Subcutaneous abdominal adipose tissue (tissue), 5 donors: Measurements from ENCODE around the gene PRPF6.

Experiments
- H3K27ac ChIP-seq: one replicate; pipeline ENCODE4 v1.7.0; 2013; ENCODE audit warnings: low read depth, mild to moderate bottlenecking, inconsistent platforms, low read length, moderate library complexity
- H3K27me3 ChIP-seq, 5 donors: one replicate each; pipeline ENCODE4 v1.7.0; 2013; ENCODE audit warnings: low read length in 5 of 5, inconsistent platforms in 1 of 5; ENCODE audit not compliant: control insufficient read depth in 5 of 5, insufficient read depth in 4 of 5
- H3K36me3 ChIP-seq, 5 donors: one replicate each; pipeline ENCODE4 v1.7.0; 2013; ENCODE audit warnings: low read length in 5 of 5; ENCODE audit not compliant: control insufficient read depth in 5 of 5, insufficient read depth in 5 of 5
- H3K4me1 ChIP-seq, 5 donors: one replicate each; pipeline ENCODE4 v1.7.0; 2013; ENCODE audit warnings: low read length in 5 of 5, mild to moderate bottlenecking in 3 of 5, moderate library complexity in 1 of 5; ENCODE audit not compliant: control insufficient read depth in 5 of 5, insufficient read depth in 5 of 5
- H3K4me3 ChIP-seq, 5 donors: one replicate each; pipeline ENCODE4 v1.7.0; 2013; ENCODE audit warnings: low read length in 5 of 5, low read depth in 1 of 5
- H3K9ac ChIP-seq, 5 donors: one replicate each; pipeline ENCODE4 v1.7.0; 2013; ENCODE audit warnings: low read length in 5 of 5, mild to moderate bottlenecking in 4 of 5, moderate library complexity in 3 of 5
- H3K9me3 ChIP-seq, 5 donors: one replicate each; pipeline ENCODE4 v1.7.0; 2013; ENCODE audit warnings: low read length in 5 of 5; ENCODE audit not compliant: control insufficient read depth in 5 of 5
- donor health status: healthy.
- donor health status: healthy.
- donor health status: healthy.
- donor health status: healthy.
- donor health status: healthy.

The PRPF6 gene

GRCh38 chr20:63982937-63983336 lies 2.0 kb downstream of the PRPF6 start:
- Histone ChIP-seq H3K9ac (peak overlapping the region in 1 of 5 donors; percentile 40), H3K9me3 (no peaks in the 10 kb centered on the region), H3K4me3 (no peak overlapping the region), H3K4me1 (peaks cover 6 to 40% (median 37%) of the 10 kb centered on the region in 5 donors), H3K27ac (no peak overlapping the region), H3K36me3 (peaks cover 10 to 52% (median 35%) of the 10 kb centered on the region in 5 donors), H3K27me3 (no peaks in the 10 kb centered on the region)

GRCh38 chr20:64000906-64001305 lies 20.0 kb downstream of the PRPF6 start:
- Histone ChIP-seq H3K4me1 (peaks cover 0 to 2% (median 0%) of the 10 kb centered on the region in 5 donors), H3K27me3 (no peaks in the 10 kb centered on the region), H3K4me3 (no peak overlapping the region), H3K9me3 (no peaks in the 10 kb centered on the region), H3K27ac (no peak overlapping the region), H3K36me3 (peaks cover 0 to 92% (median 78%) of the 10 kb centered on the region in 5 donors), H3K9ac (no peak overlapping the region)

- Histone ChIP-seq H3K9ac (no peak overlapping the region), H3K4me1 (peaks cover 0 to 4% (median 0%) of the 10 kb centered on the region in 5 donors), H3K27ac (no peak overlapping the region), H3K4me3 (no peak overlapping the region), H3K9me3 (no peaks in the 10 kb centered on the region), H3K36me3 (peaks cover 0 to 90% (median 74%) of the 10 kb centered on the region in 5 donors), H3K27me3 (no peaks in the 10 kb centered on the region)
Measured at GRCh38 chr20:64001607-64002011, 20.7 kb downstream of the PRPF6 start.

GRCh38 chr20:64003960-64004725 lies 23.2 kb downstream of the PRPF6 start:
- H3K4me1 ChIP-seq = peaks cover 0 to 4% (median 0%) of the 10 kb centered on the region in 5 donors
- peaks cover 3 to 87% (median 70%) of the 10 kb centered on the region in 5 donors for H3K36me3 ChIP-seq
- no peak overlapping the region for H3K27ac ChIP-seq
- no peaks in the 10 kb centered on the region for H3K9me3 ChIP-seq
- no peak overlapping the region for H3K9ac ChIP-seq
- no peaks in the 10 kb centered on the region for H3K27me3 ChIP-seq
- H3K4me3 ChIP-seq = no peak overlapping the region

GRCh38 chr20:64005394-64005793 lies 24.5 kb downstream of the PRPF6 start:
- H3K4me1 ChIP-seq = peaks cover 0 to 4% (median 0%) of the 10 kb centered on the region in 5 donors
- H3K36me3 ChIP-seq = peaks cover 3 to 87% (median 65%) of the 10 kb centered on the region in 5 donors
- H3K9ac ChIP-seq = no peak overlapping the region
- no peak overlapping the region for H3K4me3 ChIP-seq
- H3K27me3 ChIP-seq = no peaks in the 10 kb centered on the region
- H3K27ac ChIP-seq = no peak overlapping the region
- no peaks in the 10 kb centered on the region for H3K9me3 ChIP-seq

GRCh38 chr20:64006490-64006889 lies 25.6 kb downstream of the PRPF6 start:
- no peak overlapping the region for H3K4me3 ChIP-seq
- peaks cover 0 to 4% (median 0%) of the 10 kb centered on the region in 5 donors for H3K4me1 ChIP-seq
- H3K27ac ChIP-seq = no peak overlapping the region
- H3K27me3 ChIP-seq = no peaks in the 10 kb centered on the region
- H3K9ac ChIP-seq = no peak overlapping the region
- H3K9me3 ChIP-seq = no peaks in the 10 kb centered on the region
- peaks cover 3 to 87% (median 67%) of the 10 kb centered on the region in 5 donors for H3K36me3 ChIP-seq

- H3K36me3 ChIP-seq = peaks cover 3 to 86% (median 64%) of the 10 kb centered on the region in 5 donors
Measured at GRCh38 chr20:64006902-64007301, 26.0 kb downstream of the PRPF6 start.

GRCh38 chr20:64009811-64010387 lies 29.0 kb downstream of the PRPF6 start:
- peaks cover 3 to 80% (median 58%) of the 10 kb centered on the region in 5 donors for H3K36me3 ChIP-seq
- peaks cover 0 to 4% (median 0%) of the 10 kb centered on the region in 5 donors for H3K4me1 ChIP-seq
- no peak overlapping the region for H3K4me3 ChIP-seq
- H3K9me3 ChIP-seq = no peaks in the 10 kb centered on the region
- H3K9ac ChIP-seq = no peak overlapping the region
- H3K27me3 ChIP-seq = no peaks in the 10 kb centered on the region
- H3K27ac ChIP-seq = no peak overlapping the region

More at GRCh38 chr20:64006902-64007301, 26.0 kb downstream of the PRPF6 start:
- H3K4me1 ChIP-seq = peaks cover 0 to 4% (median 0%) of the 10 kb centered on the region in 5 donors
- no peak overlapping the region for H3K27ac ChIP-seq
- no peaks in the 10 kb centered on the region for H3K27me3 ChIP-seq
- H3K9me3 ChIP-seq = no peaks in the 10 kb centered on the region
- no peak overlapping the region for H3K9ac ChIP-seq
- H3K4me3 ChIP-seq = no peak overlapping the region

GRCh38 chr20:64010711-64011237 lies 29.8 kb downstream of the PRPF6 start:
- no peak overlapping the region for H3K4me3 ChIP-seq
- H3K4me1 ChIP-seq = peaks cover 0 to 4% (median 0%) of the 10 kb centered on the region in 5 donors
- peaks cover 3 to 80% (median 56%) of the 10 kb centered on the region in 5 donors for H3K36me3 ChIP-seq
- peak overlapping the region in 1 of 5 donors; percentile 38 for H3K9ac ChIP-seq
- H3K9me3 ChIP-seq = no peaks in the 10 kb centered on the region
- no peaks in the 10 kb centered on the region for H3K27me3 ChIP-seq
- H3K27ac ChIP-seq = no peak overlapping the region

GRCh38 chr20:64011366-64011779 lies 30.4 kb downstream of the PRPF6 start:
- Histone ChIP-seq H3K4me1 (peaks cover 0 to 3% (median 0%) of the 10 kb centered on the region in 5 donors), H3K4me3 (no peak overlapping the region), H3K27me3 (no peaks in the 10 kb centered on the region), H3K27ac (no peak overlapping the region), H3K9ac (no peak overlapping the region), H3K9me3 (no peaks in the 10 kb centered on the region), H3K36me3 (peaks cover 3 to 81% (median 56%) of the 10 kb centered on the region in 5 donors)
